Measurements from ENCODE around the gene BRPF3.
"Not testable (repeated sequence)": the region's sequence is repeated elsewhere in the genome, so short reads cannot be mapped to it uniquely, and the experiment has no call there.

The BRPF3 gene

GRCh38 chr6:36200998-36201596, 4.6 kb downstream of the BRPF3 start:
- DNase-seq: no peak

GRCh38 chr6:36201612-36202011, 5.1 kb downstream of the BRPF3 start:
- no peak for DNase-seq

DNA sequence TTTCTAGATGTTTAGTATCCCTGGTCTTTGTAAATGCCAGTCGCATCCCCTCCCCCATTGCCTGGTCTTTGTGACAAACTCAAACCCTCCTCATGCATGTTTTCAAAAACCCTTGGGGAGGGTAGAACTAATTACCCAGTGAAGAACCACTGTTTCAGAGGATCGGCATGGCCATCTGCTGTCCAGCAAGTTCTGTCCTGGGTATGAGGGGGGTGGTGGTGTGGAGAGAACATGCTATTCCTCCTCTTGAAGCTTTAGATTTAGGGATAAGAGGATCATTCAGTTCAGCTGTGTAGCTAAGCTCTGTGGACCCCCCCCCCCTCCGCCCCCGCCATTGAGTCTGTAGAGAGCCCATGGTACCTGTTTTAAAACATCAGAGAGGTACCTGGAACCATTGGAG, 5.6 kb downstream of the BRPF3 start:
- no peak for DNase-seq

- peak in 1 of 2 experiments; percentile 36 for DNase-seq
These were observed 7.7 kb downstream of the BRPF3 start for GRCh38 chr6:36204068-36204753.

GRCh38 chr6:36207155-36207554, 10.6 kb downstream of the BRPF3 start:
- DNase-seq: no peak

- no peak for DNase-seq
These were observed 13.1 kb downstream of the BRPF3 start for GRCh38 chr6:36209606-36210005.

- no peak for DNase-seq
These were observed 13.6 kb downstream of the BRPF3 start for GRCh38 chr6:36210182-36210581.

- DNase-seq: no peak
These were observed 14.5 kb downstream of the BRPF3 start for GRCh38 chr6:36210886-36211595.

DNA sequence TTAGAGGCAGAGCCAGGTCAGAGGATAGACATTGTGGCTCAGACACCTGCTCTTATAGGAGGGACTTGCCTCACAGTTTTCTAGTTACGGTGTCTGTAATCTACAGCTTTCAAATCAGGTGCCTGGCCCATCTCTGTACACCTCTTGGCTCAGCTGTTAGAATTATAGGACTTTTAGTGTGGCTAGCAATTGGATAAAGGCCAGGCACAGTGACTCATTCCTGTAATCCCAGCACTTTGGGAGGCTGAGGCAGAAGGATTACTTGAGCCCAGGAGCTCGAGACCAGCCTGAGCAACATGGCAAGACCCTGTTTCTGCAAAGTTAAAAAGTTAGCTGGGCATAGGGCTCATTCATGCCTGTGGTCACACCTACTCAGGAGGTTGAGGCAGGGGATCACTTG, 20.0 kb downstream of the BRPF3 start:
- no peak for DNase-seq

GRCh38 chr6:36217188-36217587, 20.6 kb downstream of the BRPF3 start:
- DNase-seq: no peak

- no peak for DNase-seq
These were observed 21.4 kb downstream of the BRPF3 start for GRCh38 chr6:36217946-36218345.

- DNase-seq: not testable (repeated sequence)
These were observed 22.0 kb downstream of the BRPF3 start for GRCh38 chr6:36218516-36218915.

- DNase-seq: no peak
These were observed 22.5 kb downstream of the BRPF3 start for GRCh38 chr6:36219081-36219480.

- no peak for DNase-seq
These were observed 23.7 kb downstream of the BRPF3 start for GRCh38 chr6:36220226-36220625.

GRCh38 chr6:36221674-36222073, 25.1 kb downstream of the BRPF3 start:
- DNase-seq: no peak

- DNase-seq: no peak
These were observed 26.4 kb downstream of the BRPF3 start for GRCh38 chr6:36222924-36223323.

DNA sequence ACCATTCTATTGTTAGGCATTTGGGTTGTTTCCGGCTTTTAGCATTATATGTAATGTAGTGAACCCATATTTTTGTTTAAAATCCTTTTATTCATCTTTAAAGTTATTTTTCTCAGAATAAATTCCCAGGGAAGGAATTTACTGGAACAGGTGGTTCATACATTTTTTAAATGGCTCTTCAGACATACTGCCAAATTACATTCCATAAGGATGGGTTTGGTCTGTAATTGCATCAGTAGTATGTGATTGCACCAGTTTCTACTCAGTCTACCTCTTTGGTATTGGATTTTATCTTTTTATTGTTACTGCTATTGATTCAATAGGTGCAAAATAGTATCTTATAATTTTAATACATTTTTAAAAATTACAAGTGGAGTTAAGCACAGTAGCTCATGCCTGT, 27.2 kb downstream of the BRPF3 start:
- no peak for DNase-seq

DNA sequence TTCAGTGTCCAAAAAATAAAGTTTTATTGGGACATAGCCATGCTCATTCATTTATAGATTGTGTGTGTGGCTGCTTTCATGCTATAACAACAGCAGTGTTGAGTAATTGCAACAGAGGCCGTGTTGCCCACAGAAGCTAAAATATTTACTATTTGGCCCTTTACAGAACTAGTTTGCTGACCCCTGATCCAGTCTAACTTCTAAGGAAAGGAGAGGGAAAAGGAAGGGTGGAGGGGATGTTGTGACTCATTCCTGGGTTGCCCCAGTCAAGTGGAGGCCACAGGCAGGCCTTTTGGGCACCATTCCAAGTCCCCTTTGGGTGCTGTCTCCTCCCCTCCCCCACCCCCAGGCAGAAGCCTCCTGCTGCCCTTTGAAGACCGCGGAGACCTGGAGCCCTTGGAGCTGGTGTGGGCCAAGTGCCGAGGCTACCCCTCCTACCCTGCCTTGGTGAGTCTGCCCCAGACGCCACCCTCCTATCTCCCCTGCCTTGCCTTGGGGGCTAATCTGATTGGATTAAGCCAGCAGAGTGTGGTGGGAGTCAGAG, 28.4 kb downstream of the BRPF3 start:
- DNase-seq: no peak

DNA sequence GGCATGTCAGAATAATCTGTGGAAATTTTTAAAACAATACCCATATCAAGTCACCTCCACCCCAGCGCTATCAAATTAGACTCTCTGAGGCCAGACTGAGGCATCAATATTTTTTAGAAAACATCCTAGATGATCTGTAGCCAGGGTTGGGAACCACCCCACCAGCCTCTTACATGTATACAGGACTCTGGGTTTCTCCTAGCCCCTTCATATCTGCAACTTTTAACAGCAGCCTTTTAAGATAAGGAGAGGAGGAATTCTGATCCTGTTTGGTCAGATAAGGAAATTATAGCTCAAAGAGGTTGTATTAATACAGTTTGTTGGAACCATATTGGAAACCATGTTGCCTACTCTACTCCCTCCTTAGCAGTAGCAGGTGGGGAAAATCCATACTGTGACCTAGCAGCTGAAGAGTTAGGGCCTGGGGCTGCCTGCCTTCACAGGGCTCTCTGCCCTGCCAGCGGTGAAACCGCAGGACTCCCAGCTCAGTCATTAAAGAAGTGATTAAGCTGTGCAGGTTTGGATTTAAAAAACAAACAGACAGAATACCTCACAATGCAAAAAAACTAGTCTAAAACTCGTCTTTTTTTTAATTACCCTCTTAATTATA, 30.0 kb downstream of the BRPF3 start:
- DNase-seq: no peak

DNA sequence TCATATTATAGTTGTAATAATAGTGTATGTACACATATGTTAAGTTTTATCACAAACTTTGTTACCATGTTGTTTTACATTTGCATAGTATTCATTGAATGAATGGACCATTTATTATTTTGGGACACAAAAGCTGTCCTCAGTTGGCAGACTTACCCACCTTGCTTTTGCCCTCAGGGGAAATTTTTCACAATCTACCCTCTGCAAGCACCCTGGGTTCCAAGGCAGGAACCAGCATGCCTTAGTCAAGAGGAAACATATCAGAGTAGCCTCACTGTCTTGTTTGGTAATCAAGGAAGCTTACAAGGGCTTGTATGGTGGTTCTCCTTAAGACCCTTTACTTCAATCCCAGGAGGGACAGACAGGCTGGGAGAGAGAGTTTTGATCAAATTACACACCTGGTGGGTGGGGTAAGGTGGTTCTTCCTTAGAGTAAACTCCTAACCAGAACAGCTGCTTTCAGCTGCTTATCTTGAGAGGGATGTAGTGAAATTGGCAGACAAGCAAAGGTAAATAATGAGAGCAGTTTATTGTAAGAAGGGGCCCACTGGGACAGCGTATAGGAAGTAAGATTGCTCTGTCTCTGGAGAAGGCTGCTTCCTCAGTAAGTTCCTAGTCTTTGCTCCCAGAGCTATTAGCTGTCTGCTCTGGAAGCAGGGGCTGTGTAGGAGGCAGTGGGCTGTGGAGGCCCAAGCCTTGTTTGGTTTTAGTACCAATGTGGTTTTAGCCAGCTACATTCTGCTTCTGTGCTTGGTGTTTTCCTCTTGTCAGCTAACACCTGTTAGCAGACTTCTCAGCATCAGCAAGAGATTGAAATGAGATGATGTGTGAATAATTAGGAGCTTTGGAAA, 31.1 kb downstream of the BRPF3 start:
- DNase-seq: no peak

DNA sequence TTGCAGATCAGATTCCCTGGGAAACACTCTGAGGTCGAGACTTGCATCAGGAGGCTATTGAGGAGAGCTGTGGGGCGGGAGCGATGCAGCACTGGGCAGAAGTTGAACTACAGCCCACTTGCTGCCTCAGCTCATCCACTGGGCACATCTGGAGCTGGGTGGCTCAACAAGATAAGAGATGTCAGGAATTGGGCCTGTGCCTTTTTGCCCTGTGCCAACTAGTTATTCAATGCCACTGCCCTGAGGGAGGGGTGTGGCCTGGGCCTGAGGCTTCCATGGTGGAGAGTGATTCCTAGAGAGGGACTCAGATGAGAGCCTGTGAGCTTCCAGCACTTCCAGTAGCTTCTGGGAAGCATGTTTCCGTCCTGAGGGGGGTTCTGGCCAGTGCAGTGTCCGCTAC, 32.7 kb downstream of the BRPF3 start:
- DNase-seq: no peak

GRCh38 chr6:36230371-36230770, 33.8 kb downstream of the BRPF3 start:
- no peak for DNase-seq

DNA sequence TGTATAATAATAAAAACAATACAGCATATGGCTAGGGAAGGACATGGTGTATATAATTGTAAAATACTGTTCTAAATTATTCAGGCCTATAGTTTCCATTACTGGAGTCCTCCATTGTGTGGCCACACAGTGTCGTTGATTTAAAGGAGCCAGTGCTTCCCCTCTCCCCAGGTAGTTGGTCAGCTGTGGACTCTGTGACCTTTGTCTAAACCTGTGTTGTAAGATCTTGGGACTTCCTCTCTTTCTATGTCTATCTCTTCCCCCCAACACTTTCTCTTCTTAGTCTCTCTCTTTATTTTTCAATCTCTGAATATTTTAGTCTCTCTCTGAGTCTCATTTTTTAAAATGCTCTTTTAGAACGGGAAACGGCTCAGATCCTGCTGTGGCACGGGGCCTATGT, 35.6 kb downstream of the BRPF3 start:
- no peak for DNase-seq

Data from stimulated activated CD4-positive, alpha-beta T cell treated with anti-CD3 and anti-CD28 coated beads, Interleukin-4, amount 100 ng/mL, for 4 hours (primary cell).